NCI-H2171 (cell line): ENCODE results near the gene ZNF503.

Experiments used
- DNase-seq: peaks from one replicate; lab custom pipeline; 2025; lab: John Stamatoyannopoulos, UW

Gene ZNF503

GRCh38 chr10:75353183-75353582 is 48.4 kb downstream of the ZNF503 start:
- no peak for DNase-seq

GRCh38 chr10:75352650-75353049 is 48.9 kb downstream of the ZNF503 start:
- DNase-seq = no peak

GRCh38 chr10:75351637-75352036 is 49.9 kb downstream of the ZNF503 start:
- DNase-seq = no peak

- DNase-seq = no peak
These were observed 50.8 kb downstream of the ZNF503 start for GRCh38 chr10:75350791-75351190.
